ENCODE measurements around the gene MAN2B2. TPM values are rescaled to one million over a fixed set of nuclear protein-coding genes. Genes with fewer than 3 reads are reported as not detected.

The MAN2B2 gene
- total RNA-seq, 1 donor from 2014 or later, result 6.9 TPM

- DNase-seq, result no peak
Measured at GRCh38 chr4:6568148-6568547, 6.8 kb upstream of the MAN2B2 start.

- no peak for DNase-seq
Measured at GRCh38 chr4:6568689-6569332, 6.2 kb upstream of the MAN2B2 start.

- DNase-seq, result no peak
Measured at GRCh38 chr4:6571608-6572007, 3.4 kb upstream of the MAN2B2 start.

GRCh38 chr4:6573551-6573950 is 1.4 kb upstream of the MAN2B2 start:
- no peak for DNase-seq

- DNase-seq, result no peak
Measured at GRCh38 chr4:6573986-6574746, 823 bp upstream of the MAN2B2 start.

- DNase-seq, result no peak
Measured at GRCh38 chr4:6575503-6576240, 683 bp downstream of the MAN2B2 start.

- no peak for DNase-seq
Measured at GRCh38 chr4:6576512-6576911, 1.5 kb downstream of the MAN2B2 start.

- DNase-seq, result no peak
Measured at GRCh38 chr4:6576932-6577331, 1.9 kb downstream of the MAN2B2 start.

- no peak for DNase-seq
Measured at GRCh38 chr4:6577409-6577808, 2.4 kb downstream of the MAN2B2 start.

- no peak for DNase-seq
Measured at GRCh38 chr4:6578221-6578620, 3.2 kb downstream of the MAN2B2 start.

- no peak for DNase-seq
Measured at GRCh38 chr4:6580353-6580752, 5.4 kb downstream of the MAN2B2 start.

- DNase-seq, result no peak
Measured at GRCh38 chr4:6581566-6582121, 6.7 kb downstream of the MAN2B2 start.

GRCh38 chr4:6582889-6583490 is 8.0 kb downstream of the MAN2B2 start:
- DNase-seq, result no peak

- no peak for DNase-seq
Measured at GRCh38 chr4:6584865-6585264, 9.9 kb downstream of the MAN2B2 start.

GRCh38 chr4:6586715-6587325 is 11.8 kb downstream of the MAN2B2 start:
- DNase-seq, result no peak

GRCh38 chr4:6589444-6589843 is 14.5 kb downstream of the MAN2B2 start:
- DNase-seq, result no peak

- no peak for DNase-seq
Measured at GRCh38 chr4:6591313-6591712, 16.3 kb downstream of the MAN2B2 start.

- no peak for DNase-seq
Measured at GRCh38 chr4:6591781-6592180, 16.8 kb downstream of the MAN2B2 start.

GRCh38 chr4:6592804-6593563 is 18.0 kb downstream of the MAN2B2 start:
- no peak for DNase-seq

GRCh38 chr4:6594341-6594740 is 19.4 kb downstream of the MAN2B2 start:
- DNase-seq, result no peak

- DNase-seq, result no peak
Measured at GRCh38 chr4:6594826-6595355, 19.9 kb downstream of the MAN2B2 start.

Measured in occipital lobe (tissue), 2 donors.